Adipocyte (in vitro differentiated cells): ENCODE measurements around the gene RBM14.
A peak's percentile ranks its signal among the peaks of the same experiment; 100 is the strongest.

Experiments used
- DNase-seq: peaks from one replicate; pipeline ENCODE4 v3.0.0-alpha.2; 2015; ENCODE audit warnings: low read depth
- H3K27me3 ChIP-seq: replicated peaks from 2 replicates; pipeline ENCODE4 v1.7.0; 2013; ENCODE audit warnings: mild to moderate bottlenecking, low read length, moderate library complexity; ENCODE audit not compliant: control insufficient read depth, insufficient read depth
- H3K36me3 ChIP-seq: 2 replicates; pipeline ENCODE4 v1.7.0; 2013; ENCODE audit warnings: low read length, mild to moderate bottlenecking, moderate library complexity; ENCODE audit not compliant: control insufficient read depth, insufficient read depth, severe bottlenecking
- H3K4me1 ChIP-seq: 2 replicates; pipeline ENCODE4 v1.7.0; 2013; ENCODE audit warnings: mild to moderate bottlenecking, low read length, moderate library complexity; ENCODE audit not compliant: control insufficient read depth, insufficient read depth
- H3K4me3 ChIP-seq: 2 replicates; pipeline ENCODE4 v1.7.0; 2013; ENCODE audit warnings: mild to moderate bottlenecking, low read length, moderate library complexity
- H3K9ac ChIP-seq: 2 replicates; pipeline ENCODE4 v1.7.0; 2013; ENCODE audit warnings: mild to moderate bottlenecking, low read length, moderate library complexity
- H3K9me3 ChIP-seq: 2 replicates; pipeline ENCODE4 v1.7.0; 2013; ENCODE audit warnings: mild to moderate bottlenecking, low read length, moderate library complexity; ENCODE audit not compliant: control insufficient read depth

Gene RBM14

DNA sequence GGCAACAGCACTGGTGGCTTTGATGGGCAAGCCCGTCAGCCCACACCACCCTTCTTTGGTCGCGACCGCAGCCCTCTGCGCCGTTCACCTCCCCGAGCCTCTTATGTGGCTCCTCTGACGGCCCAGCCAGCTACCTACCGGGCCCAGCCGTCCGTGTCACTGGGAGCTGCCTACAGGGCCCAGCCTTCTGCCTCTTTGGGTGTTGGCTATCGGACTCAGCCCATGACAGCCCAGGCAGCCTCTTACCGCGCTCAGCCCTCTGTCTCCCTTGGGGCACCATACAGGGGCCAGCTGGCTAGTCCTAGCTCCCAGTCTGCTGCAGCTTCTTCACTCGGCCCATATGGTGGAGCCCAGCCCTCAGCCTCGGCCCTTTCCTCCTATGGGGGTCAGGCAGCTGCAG lies 8.0 kb downstream of the RBM14 start:
- no peaks in the 10 kb centered on the region for H3K9me3 ChIP-seq
- no peak overlapping the region for H3K9ac ChIP-seq
- no peaks in the 10 kb centered on the region for H3K27me3 ChIP-seq
- peaks cover 24% of the 10 kb centered on the region for H3K4me1 ChIP-seq
- DNase-seq: no peak
- H3K4me3 ChIP-seq: no peak overlapping the region
- H3K36me3 ChIP-seq: peaks cover 72% of the 10 kb centered on the region

DNA sequence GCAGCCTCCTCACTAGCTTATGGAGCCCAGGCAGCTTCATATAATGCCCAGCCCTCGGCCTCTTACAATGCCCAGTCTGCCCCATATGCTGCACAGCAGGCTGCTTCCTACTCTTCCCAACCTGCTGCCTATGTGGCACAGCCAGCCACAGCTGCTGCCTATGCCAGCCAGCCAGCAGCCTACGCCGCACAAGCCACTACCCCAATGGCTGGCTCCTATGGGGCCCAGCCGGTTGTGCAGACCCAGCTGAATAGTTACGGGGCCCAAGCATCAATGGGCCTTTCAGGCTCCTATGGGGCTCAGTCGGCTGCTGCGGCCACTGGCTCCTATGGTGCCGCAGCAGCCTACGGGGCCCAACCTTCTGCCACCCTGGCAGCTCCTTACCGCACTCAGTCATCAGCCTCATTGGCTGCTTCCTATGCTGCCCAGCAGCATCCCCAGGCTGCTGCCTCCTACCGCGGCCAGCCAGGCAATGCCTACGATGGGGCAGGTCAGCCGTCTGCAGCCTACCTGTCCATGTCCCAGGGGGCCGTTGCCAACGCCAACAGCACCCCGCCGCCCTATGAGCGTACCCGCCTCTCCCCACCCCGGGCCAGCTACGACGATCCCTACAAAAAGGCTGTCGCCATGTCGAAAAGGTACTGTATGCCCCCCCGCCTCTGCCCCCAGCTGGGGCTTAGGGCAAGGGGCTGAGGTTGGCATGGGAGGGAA lies 8.8 kb downstream of the RBM14 start:
- Histone ChIP-seq H3K9ac (no peak overlapping the region), H3K27me3 (no peaks in the 10 kb centered on the region), H3K36me3 (peaks cover 80% of the 10 kb centered on the region), H3K4me3 (no peak overlapping the region), H3K4me1 (peaks cover 19% of the 10 kb centered on the region), H3K9me3 (no peaks in the 10 kb centered on the region)
- no peak for DNase-seq

DNA sequence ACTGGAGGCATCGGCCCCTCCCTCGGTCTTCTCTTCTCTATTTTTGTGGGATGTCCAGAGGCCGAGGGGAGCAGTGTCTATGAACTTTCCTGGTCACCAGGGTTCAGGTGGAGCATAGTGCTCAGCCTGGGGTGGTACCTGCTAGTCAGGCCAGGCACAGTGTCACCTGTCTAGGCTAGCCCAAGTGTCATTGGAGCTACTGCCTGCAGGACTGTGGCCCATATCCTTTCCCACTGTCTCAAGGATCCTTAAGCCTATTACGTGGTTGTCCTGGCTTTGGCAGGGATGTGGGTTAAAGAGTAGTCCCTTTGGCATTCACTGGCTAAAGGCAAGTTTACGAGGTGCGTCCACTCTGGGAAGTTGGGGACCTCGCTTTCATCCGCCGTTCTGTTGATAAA lies 9.3 kb downstream of the RBM14 start:
- no peak overlapping the region for H3K4me3 ChIP-seq
- DNase-seq: no peak
- no peaks in the 10 kb centered on the region for H3K27me3 ChIP-seq
- H3K9me3 ChIP-seq: no peaks in the 10 kb centered on the region
- H3K4me1 ChIP-seq: peaks cover 15% of the 10 kb centered on the region
- no peak overlapping the region for H3K9ac ChIP-seq
- H3K36me3 ChIP-seq: peaks cover 80% of the 10 kb centered on the region

DNA sequence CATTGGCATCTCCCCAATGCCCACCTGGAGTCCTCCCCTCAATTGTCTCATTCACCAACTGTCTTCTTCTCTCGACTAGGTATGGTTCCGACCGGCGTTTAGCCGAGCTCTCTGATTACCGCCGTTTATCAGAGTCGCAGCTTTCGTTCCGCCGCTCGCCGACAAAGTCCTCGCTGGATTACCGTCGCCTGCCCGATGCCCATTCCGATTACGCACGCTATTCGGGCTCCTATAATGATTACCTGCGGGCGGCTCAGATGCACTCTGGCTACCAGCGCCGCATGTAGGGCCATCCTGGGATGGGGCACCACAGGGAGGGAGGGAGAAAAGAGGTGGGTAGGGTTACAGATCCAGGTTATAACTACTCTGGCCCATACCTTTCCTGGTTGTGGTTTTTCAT lies 10.0 kb downstream of the RBM14 start:
- H3K9me3 ChIP-seq: no peaks in the 10 kb centered on the region
- H3K9ac ChIP-seq: no peak overlapping the region
- H3K27me3 ChIP-seq: no peaks in the 10 kb centered on the region
- peaks cover 11% of the 10 kb centered on the region for H3K4me1 ChIP-seq
- H3K4me3 ChIP-seq: no peak overlapping the region
- DNase-seq: no peak
- peaks cover 80% of the 10 kb centered on the region for H3K36me3 ChIP-seq

DNA sequence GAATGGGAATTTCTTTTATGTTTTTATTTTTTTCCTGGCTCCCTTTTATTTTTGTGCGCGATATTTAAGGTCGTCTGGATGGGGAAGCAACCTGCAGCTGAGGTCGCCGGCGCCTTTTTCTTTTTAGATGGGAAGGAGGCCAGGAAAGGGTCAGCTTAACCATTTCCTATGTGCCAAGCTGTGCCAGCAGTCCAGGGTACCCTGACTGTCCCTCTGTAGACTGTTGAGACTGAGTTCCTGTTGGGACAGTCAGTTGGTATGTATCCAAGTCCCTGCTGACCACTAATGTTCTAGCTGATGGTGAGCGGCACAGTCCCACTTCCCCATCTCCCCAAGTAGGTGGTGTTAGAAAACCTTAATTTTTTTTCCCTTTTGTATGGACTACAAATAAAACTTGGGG lies 10.5 kb downstream of the RBM14 start:
- peaks cover 80% of the 10 kb centered on the region for H3K36me3 ChIP-seq
- no peaks in the 10 kb centered on the region for H3K9me3 ChIP-seq

DNA sequence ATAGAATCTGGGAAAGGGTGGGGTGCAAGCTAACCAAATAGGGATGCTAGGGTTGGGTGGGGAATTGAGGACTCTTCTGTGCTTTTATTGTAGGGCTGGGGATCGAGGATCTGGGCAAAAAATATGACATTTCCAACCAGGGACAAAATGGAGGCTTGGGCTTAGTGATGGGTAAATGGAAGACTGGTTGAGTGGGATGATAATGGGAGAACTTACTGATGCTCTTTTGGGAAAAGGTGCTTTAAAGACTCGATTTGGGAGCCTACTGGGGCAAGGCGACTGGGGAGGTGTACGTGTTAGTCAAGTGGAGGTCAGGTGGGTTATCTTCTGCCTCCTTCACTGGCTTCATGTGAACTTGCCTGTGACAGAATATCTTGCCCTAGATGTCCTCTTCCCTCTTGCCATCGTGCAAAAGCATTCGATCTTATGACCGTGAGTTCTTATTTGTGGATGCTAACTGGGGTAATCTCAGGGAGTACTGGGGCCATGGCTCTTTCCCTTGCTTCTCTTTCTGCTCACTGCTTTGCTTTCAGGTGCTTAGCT lies 11.7 kb downstream of the RBM14 start:
- Histone ChIP-seq H3K9ac (no peak overlapping the region), H3K36me3 (peaks cover 72% of the 10 kb centered on the region), H3K9me3 (no peaks in the 10 kb centered on the region), H3K4me1 (peaks cover 10% of the 10 kb centered on the region), H3K27me3 (no peaks in the 10 kb centered on the region), H3K4me3 (no peak overlapping the region)
- DNase-seq: no peak

More for the DNA sequence above, 10.5 kb downstream of the RBM14 start:
- DNase-seq: no peak
- H3K27me3 ChIP-seq: no peaks in the 10 kb centered on the region
- peaks cover 11% of the 10 kb centered on the region for H3K4me1 ChIP-seq
- H3K9ac ChIP-seq: no peak overlapping the region
- no peak overlapping the region for H3K4me3 ChIP-seq

DNA sequence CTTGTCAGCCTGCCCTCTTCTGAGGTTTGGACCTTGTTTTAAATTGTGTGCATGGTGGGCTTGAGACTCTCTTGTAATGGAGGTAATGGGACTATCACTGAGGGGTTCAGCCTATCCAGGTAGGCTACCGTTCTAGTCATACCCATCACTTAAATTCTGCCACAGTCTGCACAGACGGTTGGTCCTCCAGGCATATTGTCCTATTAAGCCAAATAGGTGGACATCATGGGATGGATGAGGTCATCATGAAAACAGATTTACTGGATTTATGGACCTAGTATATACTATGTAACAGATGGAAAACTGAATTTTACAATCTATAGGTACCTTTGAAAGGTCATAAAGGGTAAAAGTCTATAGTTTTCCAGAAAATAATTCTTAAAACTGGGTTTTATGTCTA lies 12.9 kb downstream of the RBM14 start:
- H3K9me3 ChIP-seq: no peaks in the 10 kb centered on the region
- H3K27me3 ChIP-seq: no peaks in the 10 kb centered on the region
- peaks cover 68% of the 10 kb centered on the region for H3K36me3 ChIP-seq

DNA sequence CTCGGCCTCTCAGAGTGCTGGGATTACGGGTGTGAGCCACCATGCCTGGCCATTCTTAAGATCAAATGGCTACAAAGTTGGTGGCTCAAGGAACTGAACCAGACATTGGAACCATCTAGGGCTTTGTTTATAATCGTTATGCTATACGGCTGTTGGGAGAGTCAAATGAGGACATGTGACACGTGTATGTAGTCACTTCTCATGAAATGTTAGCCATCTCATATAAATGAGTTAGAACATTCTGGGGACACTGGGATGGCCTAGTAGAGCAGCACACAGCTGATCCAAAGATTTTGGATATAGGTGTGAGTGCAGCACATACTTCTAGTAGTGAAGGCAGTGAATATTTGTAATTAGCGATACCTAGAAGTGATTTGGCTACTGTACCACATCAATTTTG lies 15.5 kb downstream of the RBM14 start:
- Histone ChIP-seq H3K36me3 (peaks cover 51% of the 10 kb centered on the region), H3K9me3 (no peaks in the 10 kb centered on the region), H3K9ac (no peak overlapping the region), H3K4me1 (no peaks in the 10 kb centered on the region), H3K4me3 (no peak overlapping the region), H3K27me3 (no peaks in the 10 kb centered on the region)
- DNase-seq: no peak

More for the DNA sequence above, 12.9 kb downstream of the RBM14 start:
- no peak overlapping the region for H3K4me3 ChIP-seq
- H3K9ac ChIP-seq: no peak overlapping the region
- no peaks in the 10 kb centered on the region for H3K4me1 ChIP-seq
- DNase-seq: no peak

DNA sequence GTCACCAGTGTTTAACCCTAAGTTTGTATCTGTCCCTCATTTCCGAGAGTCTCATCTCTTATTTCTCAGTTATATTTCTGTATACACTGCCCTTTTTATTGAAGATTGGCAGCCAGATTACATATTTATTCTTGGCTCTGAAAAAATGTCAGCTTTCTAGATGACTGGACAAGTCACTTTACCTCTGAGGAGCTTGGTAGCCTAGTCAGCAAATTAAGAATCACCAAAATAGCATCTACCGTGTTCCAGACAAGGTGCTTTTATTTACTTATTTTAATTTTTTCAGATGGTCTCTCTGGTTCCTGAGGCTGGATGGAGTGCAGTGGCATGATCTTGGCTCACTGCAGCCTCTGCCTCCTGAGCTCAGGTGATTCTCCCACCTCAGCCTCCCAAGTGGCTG lies 16.5 kb downstream of the RBM14 start:
- Histone ChIP-seq H3K9ac (no peak overlapping the region), H3K27me3 (no peaks in the 10 kb centered on the region), H3K4me1 (peaks cover 7% of the 10 kb centered on the region), H3K36me3 (peaks cover 40% of the 10 kb centered on the region), H3K9me3 (no peaks in the 10 kb centered on the region), H3K4me3 (no peak overlapping the region)
- DNase-seq: no peak

DNA sequence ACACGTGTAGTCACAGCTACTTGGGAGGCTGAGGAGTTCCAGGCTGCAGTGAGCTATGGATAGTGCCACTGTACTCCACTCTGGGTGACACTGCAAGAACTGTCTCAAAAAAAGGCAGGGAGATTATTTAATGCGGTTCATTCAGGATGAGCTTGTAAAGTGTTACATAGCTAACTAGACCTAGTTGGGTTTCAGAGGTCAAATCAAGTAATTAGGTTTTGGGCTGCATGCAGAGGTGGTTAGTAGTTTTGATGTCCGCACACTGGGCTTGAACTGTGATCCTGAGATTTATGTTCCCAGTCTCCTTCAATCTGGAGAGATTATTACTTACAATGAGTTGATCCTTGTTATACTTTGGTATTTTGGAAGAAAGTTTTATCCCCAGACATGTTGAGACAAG lies 20.0 kb downstream of the RBM14 start:
- Histone ChIP-seq H3K9ac (no peak overlapping the region), H3K36me3 (peaks cover 36% of the 10 kb centered on the region), H3K4me1 (peaks cover 30% of the 10 kb centered on the region), H3K9me3 (no peaks in the 10 kb centered on the region), H3K4me3 (no peak overlapping the region), H3K27me3 (no peaks in the 10 kb centered on the region)
- DNase-seq: no peak

DNA sequence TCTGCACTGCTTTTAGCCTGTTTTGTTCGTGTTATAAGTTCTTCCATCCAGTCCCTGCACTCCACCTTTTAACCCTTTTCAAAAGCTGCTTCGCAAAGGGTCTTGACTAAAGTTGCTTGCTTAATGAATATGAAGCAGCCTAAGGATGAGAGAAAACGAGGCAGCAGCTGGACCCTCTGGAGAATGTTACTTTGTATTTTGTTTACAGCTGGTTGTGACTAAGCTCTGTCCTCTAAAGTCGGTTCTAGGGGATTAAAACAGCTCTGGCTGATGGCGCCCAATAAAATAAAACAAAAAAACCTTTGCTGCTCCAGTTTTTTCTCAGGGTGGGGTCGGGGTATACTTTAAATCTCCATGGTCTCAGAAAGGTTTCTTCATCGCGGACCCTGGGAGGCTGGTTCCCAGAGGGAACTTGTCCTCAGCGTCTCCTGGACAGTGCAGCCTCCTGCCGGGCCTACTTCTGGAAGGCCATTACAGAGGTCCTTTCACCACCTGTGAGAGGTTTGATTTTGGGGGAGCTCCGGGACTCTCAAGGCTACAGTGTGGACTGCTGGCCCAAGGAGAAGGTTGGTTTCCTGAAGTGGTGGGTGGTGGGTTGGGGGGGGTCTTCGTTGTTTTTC lies 21.2 kb downstream of the RBM14 start:
- H3K4me1 ChIP-seq: peaks cover 42% of the 10 kb centered on the region
- H3K27me3 ChIP-seq: no peaks in the 10 kb centered on the region
- peak overlapping the region; percentile 94 for H3K4me3 ChIP-seq
- DNase-seq: no peak
- peak overlapping the region; percentile 81 for H3K9ac ChIP-seq
- peaks cover 46% of the 10 kb centered on the region for H3K36me3 ChIP-seq
- H3K9me3 ChIP-seq: no peaks in the 10 kb centered on the region
